Medulla oblongata (tissue), 1 donor: ENCODE data around the gene MSH5.
A peak's percentile ranks its signal among the peaks of the same experiment; 100 is the strongest.

ENCODE experiments used
- DNase-seq: peaks from one replicate; pipeline ENCODE4 v3.0.0-alpha.2; 2015; ENCODE audit errors: extremely low spot score

The MSH5 gene

DNA sequence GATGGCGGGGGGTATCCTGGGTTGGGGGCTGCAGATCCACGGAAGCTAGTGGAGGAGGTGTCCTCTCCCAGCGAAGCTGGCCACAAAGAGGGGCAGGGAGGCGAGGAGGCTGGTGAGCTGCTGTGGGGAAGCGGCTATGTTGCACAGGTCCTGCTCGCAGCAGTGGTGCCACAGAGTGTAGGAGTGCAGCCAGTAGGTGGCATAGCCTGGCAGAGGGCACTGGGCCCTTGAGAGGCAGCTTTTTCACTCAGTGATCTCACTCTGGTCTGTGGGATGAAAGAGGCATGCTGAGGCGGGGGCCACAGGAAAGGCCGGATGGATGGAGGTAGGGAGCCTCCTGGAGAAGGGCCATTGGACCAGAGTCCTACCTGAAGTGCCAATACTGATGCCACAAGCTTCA lies 27.5 kb upstream of the MSH5 start:
- DNase-seq = no peak

GRCh38 chr6:31713465-31713864 lies 26.3 kb upstream of the MSH5 start:
- no peak for DNase-seq

DNA sequence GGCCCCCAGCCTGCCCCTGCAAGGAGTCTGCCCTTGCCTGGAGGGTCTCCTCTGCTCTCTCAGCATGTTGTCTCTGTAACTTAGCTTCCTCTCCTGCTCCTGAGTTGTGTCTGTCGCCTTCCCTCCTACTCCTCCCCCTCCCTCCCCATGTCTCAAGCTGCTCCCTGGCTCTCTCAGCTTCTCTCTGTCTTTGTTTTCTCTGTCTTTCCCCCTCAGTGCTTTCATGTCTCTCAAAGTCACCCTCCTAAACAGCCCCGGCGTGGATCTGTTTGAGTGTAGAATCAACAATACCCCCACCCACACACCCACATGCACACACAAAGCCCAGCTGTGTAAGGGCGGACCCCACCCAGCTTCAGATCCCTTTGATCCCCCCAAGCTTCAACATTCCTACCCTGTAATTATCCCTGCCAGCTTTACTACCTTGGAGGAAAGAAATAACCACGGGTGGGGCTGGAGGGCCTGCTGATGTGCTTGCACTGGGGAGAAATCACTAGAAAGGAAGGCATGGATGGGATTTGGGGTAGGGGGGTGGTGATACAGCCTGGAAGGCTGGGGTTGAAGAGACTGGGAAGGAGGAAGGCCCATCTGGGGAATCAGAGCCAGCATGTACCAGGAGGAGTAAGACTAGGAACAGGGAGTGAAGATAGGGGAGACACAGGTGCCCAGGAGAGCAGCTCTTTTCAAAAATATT lies 25.7 kb upstream of the MSH5 start:
- DNase-seq = no peak

- DNase-seq = no peak
Measured at GRCh38 chr6:31715022-31715958, 24.5 kb upstream of the MSH5 start, which contains the start of gene LY6G6D. Gene LY6G6D (plus strand): TSS chr6:31715348. CDS start chr6:31715356, 8 bp downstream.

DNA sequence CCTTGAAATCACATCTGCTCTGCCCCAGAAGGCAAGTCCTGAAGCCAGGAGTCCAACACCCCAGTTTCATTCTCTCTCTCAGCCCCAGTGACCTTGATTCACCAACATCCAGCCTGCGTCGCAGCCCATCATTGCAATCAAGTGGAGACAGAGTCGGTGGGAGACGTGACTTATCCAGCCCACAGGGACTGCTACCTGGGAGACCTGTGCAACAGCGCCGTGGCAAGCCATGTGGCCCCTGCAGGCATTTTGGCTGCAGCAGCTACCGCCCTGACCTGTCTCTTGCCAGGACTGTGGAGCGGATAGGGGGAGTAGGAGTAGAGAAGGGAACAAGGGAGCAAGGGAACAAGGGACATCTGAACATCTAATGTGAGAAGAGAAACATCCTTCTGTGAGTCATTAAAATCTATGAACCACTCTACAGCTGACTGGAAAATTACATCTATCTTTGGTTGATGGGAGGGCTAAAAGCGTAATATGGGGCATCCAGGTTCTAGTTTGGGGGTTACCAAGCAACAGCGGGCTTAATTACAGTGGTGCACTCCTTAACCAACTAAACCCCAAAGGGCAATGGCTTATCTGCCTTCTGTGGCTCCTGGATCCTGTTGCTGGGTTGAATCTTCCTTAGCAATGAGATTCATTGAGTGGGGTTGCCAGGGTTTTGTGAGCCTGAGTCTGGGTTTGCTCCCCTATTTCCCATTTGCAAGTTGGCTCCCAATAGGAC lies 22.1 kb upstream of the MSH5 start:
- DNase-seq = no peak

- DNase-seq = no peak
Measured at GRCh38 chr6:31718265-31718664, 21.5 kb upstream of the MSH5 start.

DNA sequence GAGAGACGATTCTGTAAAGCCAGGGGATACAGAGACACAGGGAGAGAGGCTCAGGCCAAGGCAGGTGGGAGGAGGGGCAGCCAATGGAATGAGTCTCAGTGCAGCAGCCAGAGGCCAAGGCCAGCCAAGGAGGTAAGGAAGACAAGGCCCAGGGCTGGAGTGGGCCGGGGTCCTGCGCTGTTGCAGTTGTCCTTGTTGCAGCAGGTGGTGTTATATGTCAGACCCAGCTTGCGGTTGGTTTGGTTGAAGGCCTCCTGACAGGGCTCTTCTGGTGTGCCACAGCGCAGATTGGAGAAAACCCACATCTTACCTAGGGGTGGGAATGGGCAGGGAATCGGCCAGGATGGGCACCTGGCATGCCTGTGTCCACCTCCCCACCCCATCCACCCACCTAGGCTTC lies 20.8 kb upstream of the MSH5 start:
- DNase-seq = no peak

DNA sequence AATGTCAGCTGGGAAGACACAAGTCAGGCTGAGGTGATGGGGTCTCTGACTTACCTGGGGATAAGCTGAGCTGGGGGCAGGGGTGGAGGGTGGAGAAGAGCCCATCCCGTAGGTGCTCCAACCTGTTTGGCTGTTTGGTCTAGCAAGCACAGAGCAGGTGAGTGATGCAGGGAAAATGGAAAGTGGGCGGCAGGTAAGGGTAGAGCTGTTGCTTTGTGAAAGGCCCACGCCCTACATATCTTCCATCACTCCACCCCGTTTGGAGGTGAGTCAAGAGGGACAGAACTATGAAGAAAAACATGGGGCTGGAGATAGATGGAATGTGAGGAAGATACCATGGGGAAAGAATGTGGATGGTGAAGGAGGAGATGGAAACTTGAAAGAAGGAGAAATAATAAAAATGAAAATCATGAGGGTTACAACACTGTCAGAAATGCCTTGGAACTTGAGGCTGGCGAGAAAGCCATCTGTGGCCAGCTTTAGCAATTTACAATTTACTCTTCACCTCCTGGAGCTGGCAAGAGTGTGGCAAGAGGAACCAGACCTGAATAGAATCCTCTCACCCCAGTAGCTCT lies 19.5 kb upstream of the MSH5 start:
- no peak for DNase-seq

GRCh38 chr6:31721351-31722020 lies 18.3 kb upstream of the MSH5 start, which contains the start of gene LY6G6C:
Gene LY6G6C (minus strand): TSS chr6:31721746. CDS start chr6:31721679, 67 bp downstream.
- DNase-seq = no peak

DNA sequence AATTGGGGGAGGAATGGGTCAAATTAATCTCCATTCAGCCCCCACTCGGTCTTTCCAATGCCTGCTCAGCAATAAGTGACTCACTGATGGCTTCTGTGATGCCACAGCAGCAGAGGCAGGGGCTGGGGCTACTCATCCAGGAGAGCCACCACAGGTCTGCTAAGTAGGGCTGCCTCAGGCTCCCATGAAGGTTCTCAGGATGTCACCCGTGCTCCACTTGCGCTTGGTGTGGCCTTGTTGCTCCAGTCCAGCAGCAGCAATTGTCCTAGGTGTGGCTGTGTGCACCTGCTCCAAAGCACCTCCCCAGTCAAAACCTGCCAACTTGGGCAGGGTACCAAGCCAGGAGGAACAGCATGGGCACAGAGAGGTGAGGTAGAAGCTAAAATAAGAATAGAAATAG lies 17.6 kb upstream of the MSH5 start:
- DNase-seq = no peak

- no peak for DNase-seq
Measured at GRCh38 chr6:31723245-31723979, 16.4 kb upstream of the MSH5 start, which contains the start of gene MPIG6B. Gene MPIG6B (plus strand): TSS chr6:31723373. CDS start chr6:31723384, 11 bp downstream.

- no peak for DNase-seq
Measured at GRCh38 chr6:31723980-31724691, 15.7 kb upstream of the MSH5 start.

DNA sequence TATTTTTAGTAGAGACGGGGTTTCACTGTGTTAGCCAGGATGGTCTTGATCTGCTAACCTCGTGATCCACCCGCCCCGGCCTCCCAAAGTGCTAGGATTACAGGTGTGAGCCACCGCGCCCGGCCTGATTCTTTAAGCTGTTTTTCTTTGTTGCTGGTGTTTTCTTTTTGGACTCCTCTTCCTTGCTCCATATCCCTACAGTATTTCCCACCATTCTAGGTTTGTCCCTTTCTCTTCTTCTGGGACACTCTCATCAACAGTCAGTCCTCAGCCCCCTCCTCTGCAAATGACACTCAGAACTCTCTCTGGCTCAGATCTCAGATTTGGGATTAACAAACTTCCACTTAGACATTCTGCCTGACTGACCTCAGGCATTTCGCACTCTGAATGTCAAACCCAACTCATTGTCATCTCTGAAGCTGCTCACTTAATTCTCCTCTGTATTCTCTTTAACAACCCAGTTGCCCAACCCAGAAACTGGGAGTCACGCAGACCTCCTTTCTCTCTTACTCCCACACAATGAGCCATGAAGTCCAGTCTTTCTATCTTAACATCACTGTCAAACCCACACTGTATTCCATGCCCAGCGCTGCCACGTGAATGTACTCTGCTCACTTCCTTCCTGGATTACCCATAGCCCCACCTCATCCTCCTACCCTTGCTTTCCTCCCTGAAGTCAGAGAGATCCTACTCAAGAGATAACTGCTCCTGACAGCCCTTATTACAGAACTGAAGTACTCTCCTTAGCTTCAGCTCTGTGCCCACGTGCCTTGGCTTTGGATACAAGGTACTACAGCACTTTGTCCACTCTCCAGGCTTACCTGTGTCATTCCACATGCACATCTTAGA lies 14.1 kb upstream of the MSH5 start:
- DNase-seq = no peak

DNA sequence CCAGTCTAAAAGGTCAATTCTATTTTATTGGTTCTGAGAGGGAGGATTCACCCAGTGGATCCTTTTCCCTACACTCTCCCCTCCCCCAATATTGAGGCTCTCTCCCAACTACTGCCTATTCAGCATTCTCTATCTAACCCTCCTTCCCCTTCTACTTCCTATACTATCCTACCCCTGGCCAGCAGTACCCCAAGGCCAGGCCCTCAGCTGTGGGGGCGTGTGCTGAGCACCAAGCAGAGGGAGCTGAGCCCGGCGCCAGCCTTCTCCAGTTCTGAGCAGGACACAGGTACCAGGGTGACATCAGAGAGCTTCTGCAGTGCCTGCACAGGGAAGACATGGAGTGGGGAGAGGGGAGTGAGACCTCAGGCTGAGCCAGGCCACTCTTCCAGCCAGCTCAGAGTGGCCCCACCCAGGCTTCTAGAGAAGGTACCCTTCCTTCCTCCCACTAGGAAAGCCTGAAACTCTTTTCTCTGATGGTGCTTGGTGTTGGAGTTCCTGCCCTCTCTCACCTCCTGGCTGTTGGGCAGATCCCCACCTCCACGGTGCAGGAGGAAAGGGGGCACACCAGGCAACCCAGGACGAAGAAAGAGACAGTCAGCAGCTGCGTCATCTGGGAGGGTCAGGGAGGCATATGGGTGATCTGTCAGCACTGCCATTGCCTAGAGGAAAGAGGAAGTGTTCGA lies 12.6 kb upstream of the MSH5 start:
- DNase-seq = peak; percentile 63

DNA sequence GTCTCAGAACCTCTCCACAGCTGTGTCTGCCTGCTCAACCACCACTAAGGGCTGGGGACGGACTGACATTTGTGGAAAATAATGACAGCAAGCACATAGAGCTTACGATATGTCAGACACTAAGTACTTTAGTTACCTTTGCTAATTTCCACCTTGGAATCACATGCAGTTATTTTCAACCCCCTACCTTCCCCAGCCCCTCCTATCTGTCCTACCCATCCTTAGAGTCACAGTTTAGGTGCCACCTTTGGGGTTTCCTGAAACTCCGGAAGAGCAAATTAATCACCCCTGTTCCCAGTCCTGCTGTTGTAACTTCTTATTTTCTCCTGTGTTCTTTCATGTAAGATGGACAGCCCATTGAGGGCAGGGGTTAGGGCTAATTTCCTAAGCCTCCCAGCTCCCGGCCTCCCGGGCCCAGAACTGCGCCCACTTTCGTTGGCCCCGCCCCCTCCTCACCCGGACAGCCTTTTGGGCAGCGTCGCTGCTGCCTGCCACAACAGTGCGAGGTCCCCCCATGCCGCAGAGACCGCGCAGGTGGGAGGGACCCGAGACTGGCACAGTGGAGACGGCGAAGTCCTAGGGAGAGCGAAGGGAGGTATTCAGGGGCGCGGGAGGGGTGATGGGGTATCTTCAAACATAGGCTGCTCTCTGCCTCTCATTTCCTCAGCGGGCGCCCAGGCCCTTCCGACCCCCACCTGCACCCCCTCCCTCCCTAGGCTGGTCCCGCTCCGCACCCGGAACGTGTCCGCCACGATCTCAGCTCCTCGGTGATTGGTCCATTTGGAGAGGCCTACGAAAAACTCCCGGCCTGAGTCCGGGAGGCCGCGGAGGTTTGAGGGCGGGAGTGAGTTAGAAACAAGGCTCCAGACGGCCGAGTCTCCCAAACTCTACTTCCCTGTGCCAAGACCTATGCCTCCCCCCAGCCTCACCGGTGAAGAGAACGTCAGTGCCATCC lies 11.8 kb upstream of the MSH5 start:
- DNase-seq = no peak

DNA sequence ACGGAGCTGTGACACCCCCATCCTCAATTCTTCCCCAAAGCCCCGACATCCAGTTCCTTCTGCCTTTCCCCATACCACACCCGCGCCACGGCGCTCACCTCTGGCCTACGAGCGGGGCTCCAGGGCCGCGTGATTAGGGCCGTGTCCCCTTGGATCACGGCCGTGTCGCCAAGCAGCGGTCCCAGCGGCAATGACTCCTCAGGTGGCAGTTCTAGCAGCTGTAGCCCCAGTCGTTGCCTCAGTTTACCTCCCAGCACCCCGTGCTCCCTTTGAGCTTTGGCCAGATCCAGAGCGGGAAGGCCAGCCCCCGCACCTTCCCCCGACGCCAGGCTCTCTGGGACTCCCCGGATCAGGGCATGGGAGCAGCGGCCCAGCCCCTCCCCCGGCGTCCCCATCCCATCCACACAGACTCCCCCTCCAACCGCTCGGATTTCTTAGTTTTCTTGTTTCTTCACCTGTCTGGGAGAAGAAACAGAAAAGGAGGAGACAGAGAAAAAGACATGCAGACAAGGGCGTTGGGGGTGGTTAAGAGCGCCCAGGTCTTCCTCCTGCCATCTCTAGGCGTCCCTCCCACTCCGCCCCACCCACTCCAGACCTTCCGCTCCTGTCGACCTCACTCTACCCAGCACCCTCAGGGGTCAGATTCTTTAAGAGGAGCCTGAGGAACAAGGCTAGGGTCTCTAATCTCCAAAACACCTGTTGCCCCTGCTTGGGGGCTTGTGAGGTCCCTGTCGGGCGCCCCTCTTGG lies 10.9 kb upstream of the MSH5 start, which contains the start of gene DDAH2:
Gene DDAH2, minus strand, starts transcription at position 533 of the 748 bp plus-strand sequence. Its CDS starts 138 bp downstream, at position 395.
- no peak for DNase-seq
